Mesodermal cell (in vitro differentiated cells): ENCODE data around the gene GOLGB1.
"Not testable (repeated sequence)": the region's sequence is repeated elsewhere in the genome, so short reads cannot be mapped to it uniquely, and the experiment has no call there.

Experiments used
- H3K27ac ChIP-seq: 2 replicates; pipeline ENCODE4 v1.7.0; 2013; ENCODE audit warnings: mild to moderate bottlenecking, low read depth, low read length, moderate library complexity; ENCODE audit not compliant: severe bottlenecking
- H3K36me3 ChIP-seq: 2 replicates; pipeline ENCODE4 v1.7.1; 2013; ENCODE audit warnings: mild to moderate bottlenecking, low read length, moderate library complexity; ENCODE audit not compliant: control insufficient read depth, insufficient read depth
- H3K4me1 ChIP-seq: one replicate; pipeline ENCODE4 v1.7.1; 2013; ENCODE audit warnings: mild to moderate bottlenecking, low read length; ENCODE audit not compliant: insufficient read depth, control insufficient read depth, poor library complexity, severe bottlenecking
- H3K4me3 ChIP-seq: 2 replicates; pipeline ENCODE4 v1.7.0; 2013; ENCODE audit warnings: low read length, control low read depth, mild to moderate bottlenecking; ENCODE audit not compliant: insufficient read depth, poor library complexity, severe bottlenecking; ENCODE audit errors: extremely low read depth
- H3K9me3 ChIP-seq: 2 replicates; pipeline ENCODE4 v1.7.1; 2013; ENCODE audit warnings: mild to moderate bottlenecking, low read length, moderate library complexity; ENCODE audit not compliant: control insufficient read depth
- WGBS, 2 experiments: methylation state at CpG; one replicate each; pipeline ENCODE4 v1.1.5; 2013; ENCODE audit warnings: missing lambda C conversion rate in 2 of 2; ENCODE audit not compliant: insufficient coverage in 2 of 2; 5-methylcytosine and 5-hydroxymethylcytosine counted together

The GOLGB1 gene

GRCh38 chr3:121743106-121743505 is 6.4 kb downstream of the GOLGB1 start:
- 88 to 100% methylated on average over 1 of the region's 2 CpGs for WGBS, 2 experiments
- H3K9me3 ChIP-seq, H3K4me3 ChIP-seq, H3K4me1 ChIP-seq, H3K27ac ChIP-seq: not testable (repeated sequence)
- H3K36me3 ChIP-seq = peaks cover 17% of the 10 kb centered on the region

DNA sequence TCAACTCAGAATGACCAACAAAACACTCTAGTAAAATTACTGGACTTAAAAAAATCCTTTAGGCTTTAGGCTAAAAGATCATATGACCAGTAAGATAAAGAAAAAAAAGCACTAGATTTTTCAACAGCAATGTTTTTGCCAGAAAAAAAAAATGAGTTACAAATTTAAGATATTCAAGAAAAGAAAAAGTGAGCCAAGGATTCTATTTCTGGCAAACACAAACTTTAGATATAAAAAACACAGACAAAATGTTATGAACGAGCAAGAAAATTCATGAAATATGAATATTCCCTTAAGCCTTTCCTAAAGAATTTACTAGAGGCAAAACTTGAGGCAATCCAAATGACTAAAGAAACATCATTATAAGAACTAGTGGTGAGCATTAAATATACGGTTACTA is 8.6 kb downstream of the GOLGB1 start:
- H3K36me3 ChIP-seq = peaks cover 17% of the 10 kb centered on the region
- H3K27ac ChIP-seq = no peak overlapping the region
- H3K4me1 ChIP-seq = no peaks in the 10 kb centered on the region
- H3K9me3 ChIP-seq = no peaks in the 10 kb centered on the region
- H3K4me3 ChIP-seq = no peak overlapping the region
- WGBS, 2 experiments = 100% methylated on average over 1 of the region's 2 CpGs; no CpG with 5 or more reads in 1 of the 2 experiments

- no peak overlapping the region for H3K4me3 ChIP-seq
- no peaks in the 10 kb centered on the region for H3K9me3 ChIP-seq
- H3K4me1 ChIP-seq = no peaks in the 10 kb centered on the region
- H3K36me3 ChIP-seq = peaks cover 15% of the 10 kb centered on the region
- no peak overlapping the region for H3K27ac ChIP-seq
Observed at GRCh38 chr3:121739902-121740301, 9.6 kb downstream of the GOLGB1 start.

DNA sequence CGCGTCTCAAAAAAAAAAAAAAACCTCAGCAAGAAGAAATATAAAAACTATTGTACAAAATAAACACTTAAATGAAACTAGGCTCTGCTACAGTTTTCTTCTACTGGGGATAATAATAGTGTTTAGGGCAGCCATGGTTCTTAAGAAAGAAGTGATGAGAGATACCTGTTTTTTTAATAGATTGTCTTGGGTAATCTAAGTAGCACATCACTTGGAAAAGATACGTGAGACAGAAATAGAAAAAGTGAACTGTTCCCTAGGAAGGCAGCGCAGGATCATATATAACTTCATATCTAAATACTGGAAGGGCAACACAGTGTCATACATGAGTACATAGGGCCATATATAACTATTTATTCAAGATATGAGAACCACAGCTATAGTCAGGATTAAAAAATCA is 11.9 kb downstream of the GOLGB1 start:
- H3K36me3 ChIP-seq = peaks cover 10% of the 10 kb centered on the region
- WGBS, 2 experiments = no CpG with 5 or more reads among the region's 4 CpGs
- no peak overlapping the region for H3K27ac ChIP-seq
- H3K4me3 ChIP-seq = no peak overlapping the region
- H3K9me3 ChIP-seq = no peaks in the 10 kb centered on the region
- H3K4me1 ChIP-seq = no peaks in the 10 kb centered on the region

DNA sequence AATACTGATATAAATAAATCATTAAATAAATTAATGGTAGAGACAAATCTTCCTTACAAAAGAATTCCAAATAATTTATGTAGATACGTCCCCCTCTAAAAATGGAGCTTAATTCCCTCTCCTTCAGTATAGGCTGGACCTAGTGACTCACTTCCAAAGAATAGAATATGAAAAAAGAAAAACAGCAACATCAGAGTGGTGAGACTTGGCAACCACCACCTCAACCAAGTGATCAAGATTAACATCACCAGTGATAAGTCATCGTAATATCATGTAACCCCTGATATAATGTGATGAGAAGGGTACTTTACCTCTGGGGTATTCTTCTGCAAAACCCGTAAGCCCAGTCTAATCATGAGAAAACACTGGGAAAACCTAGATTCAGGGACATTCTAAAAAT is 13.4 kb downstream of the GOLGB1 start:
- WGBS, 2 experiments = 100% methylated on average over 1 of the region's 3 CpGs; no CpG with 5 or more reads in 1 of the 2 experiments

GRCh38 chr3:121735047-121735696 is 14.4 kb downstream of the GOLGB1 start:
- H3K9me3 ChIP-seq = no peaks in the 10 kb centered on the region

More for the DNA sequence above, 13.4 kb downstream of the GOLGB1 start:
- no peak overlapping the region for H3K4me3 ChIP-seq
- H3K4me1 ChIP-seq = no peaks in the 10 kb centered on the region
- no peaks in the 10 kb centered on the region for H3K9me3 ChIP-seq
- no peak overlapping the region for H3K27ac ChIP-seq
- peaks cover 10% of the 10 kb centered on the region for H3K36me3 ChIP-seq

GRCh38 chr3:121730940-121731687 is 18.4 kb downstream of the GOLGB1 start:
- H3K4me1 ChIP-seq = no peaks in the 10 kb centered on the region
- 93 to 95% methylated on average over 4 to 6 of the region's 8 CpGs for WGBS, 2 experiments
- no peaks in the 10 kb centered on the region for H3K9me3 ChIP-seq
- no peak overlapping the region for H3K27ac ChIP-seq
- peaks cover 33% of the 10 kb centered on the region for H3K36me3 ChIP-seq
- no peak overlapping the region for H3K4me3 ChIP-seq

More at GRCh38 chr3:121735047-121735696, 14.4 kb downstream of the GOLGB1 start:
- Histone ChIP-seq H3K4me1 (no peaks in the 10 kb centered on the region), H3K4me3 (no peak overlapping the region), H3K27ac (no peak overlapping the region), H3K36me3 (peaks cover 10% of the 10 kb centered on the region)

DNA sequence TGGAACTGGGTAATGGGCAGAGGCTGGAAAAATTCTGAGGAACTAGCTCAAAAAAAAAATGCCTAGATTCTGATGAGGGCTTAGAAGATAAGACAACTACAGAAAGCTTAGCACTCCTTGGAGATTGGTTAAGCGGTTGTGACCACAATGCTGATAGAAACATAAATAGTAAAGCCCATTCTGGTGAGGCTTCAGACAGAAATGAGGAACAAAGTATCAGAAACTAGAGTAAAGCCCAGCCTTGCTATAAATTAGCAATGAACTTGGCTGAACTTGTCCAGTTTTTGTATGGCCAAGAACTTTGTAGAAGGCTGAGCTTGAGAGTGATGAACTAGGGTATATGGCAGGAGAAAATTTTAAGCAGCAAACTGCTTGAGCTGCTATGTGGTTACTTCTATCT is 25.4 kb downstream of the GOLGB1 start:
- Histone ChIP-seq H3K27ac (no peak overlapping the region), H3K4me3 (no peak overlapping the region), H3K36me3 (peaks cover 86% of the 10 kb centered on the region), H3K9me3 (no peaks in the 10 kb centered on the region), H3K4me1 (no peaks in the 10 kb centered on the region)
- WGBS, 2 experiments = 80 to 100% methylated on average over 1 of the region's 1 CpG

DNA sequence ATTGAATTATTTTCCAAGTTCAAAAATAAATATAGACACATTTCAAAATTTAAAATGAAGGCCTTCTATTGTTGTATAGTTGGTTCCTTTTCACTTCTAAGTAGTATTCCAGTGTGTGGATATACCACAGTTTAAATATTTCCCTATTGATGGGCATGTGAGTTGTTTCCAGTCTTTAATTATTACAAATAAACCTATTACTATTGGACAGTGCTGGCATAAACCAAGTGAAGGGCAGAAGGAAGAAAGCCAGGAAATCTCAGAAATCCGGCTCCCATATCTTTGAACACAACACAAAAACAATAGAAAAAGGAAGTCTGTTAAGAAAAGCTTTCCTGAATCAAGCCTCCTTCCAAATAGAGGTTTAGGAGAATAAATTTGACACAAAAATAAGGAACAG is 26.1 kb downstream of the GOLGB1 start:
- no CpG with 5 or more reads among the region's 1 CpG for WGBS, 2 experiments
- Histone ChIP-seq H3K27ac (no peak overlapping the region), H3K4me1 (no peaks in the 10 kb centered on the region), H3K9me3 (no peaks in the 10 kb centered on the region), H3K36me3 (peaks cover 83% of the 10 kb centered on the region), H3K4me3 (no peak overlapping the region)

GRCh38 chr3:121722411-121722810 is 27.1 kb downstream of the GOLGB1 start:
- Histone ChIP-seq H3K9me3 (no peaks in the 10 kb centered on the region), H3K4me3 (no peak overlapping the region), H3K36me3 (peaks cover 83% of the 10 kb centered on the region), H3K4me1 (no peaks in the 10 kb centered on the region), H3K27ac (no peak overlapping the region)
- WGBS, 2 experiments = no CpG with 5 or more reads among the region's 1 CpG

DNA sequence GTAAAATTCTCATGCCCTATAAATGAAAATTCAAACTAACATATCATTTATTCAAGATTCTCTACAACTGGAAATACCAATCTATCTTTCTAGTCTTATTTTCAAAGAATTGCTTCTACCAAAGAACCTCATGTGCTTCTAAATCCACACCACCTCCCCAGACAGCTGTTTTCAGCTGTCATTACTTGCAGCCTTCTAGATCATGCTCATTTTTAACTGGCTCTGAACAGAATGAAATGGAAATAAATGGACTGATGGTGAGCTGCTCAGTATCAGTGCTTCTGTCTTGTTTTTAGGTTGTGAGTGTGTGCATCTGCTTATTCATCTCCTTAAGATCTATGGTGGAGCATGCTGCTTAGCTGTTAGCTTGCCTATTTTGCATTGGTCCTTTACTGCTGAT is 29.4 kb downstream of the GOLGB1 start:
- H3K4me3 ChIP-seq = no peak overlapping the region
- no peak overlapping the region for H3K27ac ChIP-seq
- peaks cover 84% of the 10 kb centered on the region for H3K36me3 ChIP-seq

More for the DNA sequence above, 29.4 kb downstream of the GOLGB1 start:
- no peaks in the 10 kb centered on the region for H3K4me1 ChIP-seq
- H3K9me3 ChIP-seq = no peaks in the 10 kb centered on the region
